GM23338 (cell line): ENCODE measurements around the gene LEMD2. TPM values are rescaled to one million over a fixed set of nuclear protein-coding genes. Genes with fewer than 3 reads are reported as not detected.

Source experiments
- ATAC-seq: fragments of 200-7000 bp; cut with Tn5 transposase; 3 replicates; pipeline ENCODE4 v1.9.1; 2020
- DNase-seq: peaks from one replicate; pipeline ENCODE4 v3.0.0-alpha.2; 2015; ENCODE audit warnings: low spot score
- H2AFZ ChIP-seq: fragments of 200-600 bp; sonication (generic); 2 replicates; pipeline ENCODE4 v1.8.0; 2016; ENCODE audit warnings: antibody characterized with exemption, mild to moderate bottlenecking, moderate library complexity
- H3F3A ChIP-seq: fragments of 200-600 bp; sonication (generic); replicated peaks from 2 replicates; pipeline ENCODE4 v1.8.0; 2017; ENCODE audit warnings: antibody characterized with exemption, mixed run types, low read depth
- H3K27ac ChIP-seq: fragments of 200-600 bp; sonication (generic); 2 replicates; pipeline ENCODE4 v1.6.1; 2016; ENCODE audit warnings: low read depth
- H3K27me3 ChIP-seq: fragments of 200-600 bp; sonication (generic); 2 replicates; pipeline ENCODE4 v1.8.0; 2016; ENCODE audit warnings: mild to moderate bottlenecking, mixed run types, moderate library complexity; ENCODE audit not compliant: insufficient read depth
- H3K36me3 ChIP-seq: fragments of 200-600 bp; sonication (generic); 2 replicates; pipeline ENCODE4 v1.8.0; 2016; ENCODE audit warnings: mild to moderate bottlenecking; ENCODE audit not compliant: insufficient read depth
- H3K4me1 ChIP-seq: fragments of 200-600 bp; sonication (generic); 2 replicates; pipeline ENCODE4 v1.8.0; 2016; ENCODE audit warnings: mild to moderate bottlenecking, moderate library complexity; ENCODE audit not compliant: insufficient read depth
- H3K4me2 ChIP-seq: fragments of 200-600 bp; sonication (generic); 2 replicates; pipeline ENCODE4 v1.7.1; 2017; ENCODE audit warnings: mixed run types
- H3K4me3 ChIP-seq: fragments of 200-600 bp; sonication (generic); 2 replicates; pipeline ENCODE4 v1.6.1; 2016; ENCODE audit warnings: mixed run types
- H3K79me2 ChIP-seq: fragments of 200-600 bp; sonication (generic); replicated peaks from 2 replicates; pipeline ENCODE4 v1.8.0; 2017; ENCODE audit warnings: mild to moderate bottlenecking; ENCODE audit not compliant: insufficient read depth
- H3K9me2 ChIP-seq: fragments of 200-600 bp; sonication (generic); 2 replicates; pipeline ENCODE4 v1.8.0; 2017; ENCODE audit not compliant: insufficient read depth
- H4K20me1 ChIP-seq: fragments of 200-600 bp; sonication (generic); replicated peaks from 2 replicates; pipeline ENCODE4 v1.8.0; 2017; ENCODE audit warnings: mild to moderate bottlenecking; ENCODE audit not compliant: insufficient read depth
- H3K27ac Mint-ChIP-seq: 2 replicates; pipeline ENCODE4 v1.8.0; 2020; ENCODE audit warnings: inconsistent platforms, mild to moderate bottlenecking, moderate library complexity, mixed read lengths
- H3K27me3 Mint-ChIP-seq: 3 replicates; pipeline ENCODE4 v1.8.0; 2022; ENCODE audit warnings: low read depth, mild to moderate bottlenecking, moderate library complexity, mixed read lengths, inconsistent platforms; ENCODE audit not compliant: insufficient read depth, poor library complexity
- H3K36me3 Mint-ChIP-seq: 3 replicates; pipeline ENCODE4 v1.8.0; 2021; ENCODE audit warnings: low read depth, mild to moderate bottlenecking, inconsistent platforms, moderate library complexity, mixed read lengths
- H3K4me1 Mint-ChIP-seq: 3 replicates; pipeline ENCODE4 v1.8.0; 2020; ENCODE audit warnings: mild to moderate bottlenecking, inconsistent platforms, mixed read lengths
- H3K4me3 Mint-ChIP-seq: 3 replicates; pipeline ENCODE4 v1.8.0; 2021; ENCODE audit warnings: moderate library complexity, mild to moderate bottlenecking, inconsistent platforms, mixed read lengths
- H3K9me3 Mint-ChIP-seq: 3 replicates; pipeline ENCODE4 v1.8.0; 2020; ENCODE audit warnings: moderate library complexity, mild to moderate bottlenecking, inconsistent platforms, mixed read lengths
- JUNB ChIP-seq: IDR thresholded peaks from one replicate; pipeline ENCODE4 v1.6.1; 2016; ENCODE audit warnings: antibody characterized with exemption; ENCODE audit not compliant: unreplicated experiment
- STAT1 ChIP-seq: IDR thresholded peaks from one replicate; pipeline ENCODE4 v1.6.1; 2016; ENCODE audit warnings: antibody characterized with exemption; ENCODE audit not compliant: unreplicated experiment
- polyA plus RNA-seq: library from polyadenylated mRNA; unstranded; fragments of >200 nt; fragmentation: Nextera tagmentation; extraction: Ambion mirVana; gene quantifications from 2 replicates; pipeline ENCODE4 v1.2.1, GENCODE V29; 2016
- total RNA-seq: library from RNA; depleted of rRNA; stranded (reverse); fragments of >200 nt; shearing (Covaris generic); gene quantifications from 2 replicates; pipeline ENCODE4 v1.2.3, GENCODE V29; 2014
- TF ChIP-seq, protein P1 (sequence below), 2 experiments: fragments of 200-600 bp in 1 of 2; sonication (generic) in 1 of 2; conservative IDR thresholded peaks; 2 replicates each; pipeline versions ENCODE4 v1.5.1 to v1.6.1; 2016 to 2017; ENCODE audit warnings: antibody characterized with exemption in 2 of 2, low read depth in 2 of 2, mild to moderate bottlenecking in 2 of 2, moderate library complexity in 1 of 2
- TF ChIP-seq, protein P2 (sequence below): IDR thresholded peaks from one replicate; pipeline ENCODE4 v1.6.1; 2018; ENCODE audit warnings: antibody characterized with exemption; ENCODE audit not compliant: unreplicated experiment

Gene LEMD2
- total and polyA plus RNA-seq, 2 experiments from 2014 or later: 28.6 to 64.7 TPM

DNA sequence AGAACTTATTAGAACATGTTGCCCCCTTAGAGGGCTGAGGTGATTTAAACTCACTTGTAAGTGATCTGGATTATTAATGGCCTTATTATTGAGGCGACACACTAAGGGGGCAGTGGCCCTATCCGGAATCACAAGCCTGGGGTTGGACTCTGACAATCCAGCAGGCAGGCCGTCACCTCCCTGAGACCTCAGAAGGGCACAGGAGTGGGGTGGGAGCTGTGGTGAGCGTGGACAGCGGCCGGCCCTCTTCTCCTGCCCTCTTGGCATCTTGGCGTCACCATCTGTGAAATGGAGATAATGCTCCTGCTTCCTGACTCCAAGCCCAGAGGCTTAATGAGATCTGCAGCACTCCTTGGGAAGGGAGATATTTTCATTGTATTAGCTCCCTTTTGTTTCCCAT lies 61.8 kb downstream of the LEMD2 start:
- no peaks in the 10 kb centered on the region for H3K36me3 Mint-ChIP-seq
- no peaks in the 10 kb centered on the region for H3K36me3 ChIP-seq
- H3K4me1 Mint-ChIP-seq: peaks cover 24% of the 10 kb centered on the region
- no peaks in the 10 kb centered on the region for H3K9me2 ChIP-seq
- TF ChIP-seq, protein P1, sequence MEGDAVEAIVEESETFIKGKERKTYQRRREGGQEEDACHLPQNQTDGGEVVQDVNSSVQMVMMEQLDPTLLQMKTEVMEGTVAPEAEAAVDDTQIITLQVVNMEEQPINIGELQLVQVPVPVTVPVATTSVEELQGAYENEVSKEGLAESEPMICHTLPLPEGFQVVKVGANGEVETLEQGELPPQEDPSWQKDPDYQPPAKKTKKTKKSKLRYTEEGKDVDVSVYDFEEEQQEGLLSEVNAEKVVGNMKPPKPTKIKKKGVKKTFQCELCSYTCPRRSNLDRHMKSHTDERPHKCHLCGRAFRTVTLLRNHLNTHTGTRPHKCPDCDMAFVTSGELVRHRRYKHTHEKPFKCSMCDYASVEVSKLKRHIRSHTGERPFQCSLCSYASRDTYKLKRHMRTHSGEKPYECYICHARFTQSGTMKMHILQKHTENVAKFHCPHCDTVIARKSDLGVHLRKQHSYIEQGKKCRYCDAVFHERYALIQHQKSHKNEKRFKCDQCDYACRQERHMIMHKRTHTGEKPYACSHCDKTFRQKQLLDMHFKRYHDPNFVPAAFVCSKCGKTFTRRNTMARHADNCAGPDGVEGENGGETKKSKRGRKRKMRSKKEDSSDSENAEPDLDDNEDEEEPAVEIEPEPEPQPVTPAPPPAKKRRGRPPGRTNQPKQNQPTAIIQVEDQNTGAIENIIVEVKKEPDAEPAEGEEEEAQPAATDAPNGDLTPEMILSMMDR (conservative IDR thresholded peaks at IDR 0.05; ENCODE audit: low read depth in 2 of 2): no peak
- H3K79me2 ChIP-seq: no peaks in the 10 kb centered on the region
- H3K27me3 ChIP-seq: no peaks in the 10 kb centered on the region
- H4K20me1 ChIP-seq: no peaks in the 10 kb centered on the region
- no peaks in the 10 kb centered on the region for H3F3A ChIP-seq
- H3K4me3 ChIP-seq: no peak overlapping the region
- H3K4me3 Mint-ChIP-seq: no peak overlapping the region
- no peak overlapping the region for H3K27ac ChIP-seq
- H3K27ac Mint-ChIP-seq: no peak overlapping the region
- no peak overlapping the region for H2AFZ ChIP-seq
- no peaks in the 10 kb centered on the region for H3K9me3 Mint-ChIP-seq
- no peak for ATAC-seq
- H3K4me1 ChIP-seq: no peaks in the 10 kb centered on the region
- DNase-seq: no peak
- no peak overlapping the region for H3K4me2 ChIP-seq
- H3K27me3 Mint-ChIP-seq: peaks cover 12% of the 10 kb centered on the region

DNA sequence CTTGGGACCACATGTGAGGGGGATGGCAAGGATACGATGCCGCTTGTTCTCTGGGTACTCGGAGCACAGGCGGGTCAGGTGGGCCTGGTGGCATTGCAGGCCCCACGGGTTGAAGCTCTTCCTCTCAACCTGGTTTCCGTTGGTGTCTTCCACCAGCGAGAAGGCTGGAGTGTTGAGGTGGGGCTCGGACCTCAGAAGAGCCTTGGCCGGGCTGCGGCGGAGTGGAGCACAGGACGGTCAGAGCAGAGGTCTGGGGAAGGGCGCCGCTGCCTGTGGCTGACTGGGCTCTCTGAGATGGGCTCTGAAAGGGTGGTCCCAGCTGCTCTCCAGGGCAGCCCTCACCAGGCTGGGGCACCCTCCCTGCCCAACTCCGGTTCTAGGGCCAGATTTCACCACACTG lies 62.2 kb downstream of the LEMD2 start:
- Mint-ChIP-seq H3K27ac (no peak overlapping the region), H3K36me3 (no peaks in the 10 kb centered on the region), H3K4me3 (no peak overlapping the region), H3K9me3 (no peaks in the 10 kb centered on the region), H3K4me1 (peaks cover 24% of the 10 kb centered on the region), H3K27me3 (peaks cover 12% of the 10 kb centered on the region)
- Histone ChIP-seq H3K9me2 (no peaks in the 10 kb centered on the region), H3K27ac (no peak overlapping the region), H3K4me3 (no peak overlapping the region), H3K4me2 (no peak overlapping the region), H3K27me3 (no peaks in the 10 kb centered on the region), H3K36me3 (no peaks in the 10 kb centered on the region), H3K79me2 (no peaks in the 10 kb centered on the region), H3F3A (no peaks in the 10 kb centered on the region), H2AFZ (no peak overlapping the region), H3K4me1 (no peaks in the 10 kb centered on the region), H4K20me1 (no peaks in the 10 kb centered on the region)
- DNase-seq: no peak
- ATAC-seq: no peak
- no peak for TF ChIP-seq STAT1
- TF ChIP-seq, protein P1 (conservative IDR thresholded peaks at IDR 0.05; ENCODE audit: low read depth in 2 of 2): no peak
- TF ChIP-seq, protein P2, sequence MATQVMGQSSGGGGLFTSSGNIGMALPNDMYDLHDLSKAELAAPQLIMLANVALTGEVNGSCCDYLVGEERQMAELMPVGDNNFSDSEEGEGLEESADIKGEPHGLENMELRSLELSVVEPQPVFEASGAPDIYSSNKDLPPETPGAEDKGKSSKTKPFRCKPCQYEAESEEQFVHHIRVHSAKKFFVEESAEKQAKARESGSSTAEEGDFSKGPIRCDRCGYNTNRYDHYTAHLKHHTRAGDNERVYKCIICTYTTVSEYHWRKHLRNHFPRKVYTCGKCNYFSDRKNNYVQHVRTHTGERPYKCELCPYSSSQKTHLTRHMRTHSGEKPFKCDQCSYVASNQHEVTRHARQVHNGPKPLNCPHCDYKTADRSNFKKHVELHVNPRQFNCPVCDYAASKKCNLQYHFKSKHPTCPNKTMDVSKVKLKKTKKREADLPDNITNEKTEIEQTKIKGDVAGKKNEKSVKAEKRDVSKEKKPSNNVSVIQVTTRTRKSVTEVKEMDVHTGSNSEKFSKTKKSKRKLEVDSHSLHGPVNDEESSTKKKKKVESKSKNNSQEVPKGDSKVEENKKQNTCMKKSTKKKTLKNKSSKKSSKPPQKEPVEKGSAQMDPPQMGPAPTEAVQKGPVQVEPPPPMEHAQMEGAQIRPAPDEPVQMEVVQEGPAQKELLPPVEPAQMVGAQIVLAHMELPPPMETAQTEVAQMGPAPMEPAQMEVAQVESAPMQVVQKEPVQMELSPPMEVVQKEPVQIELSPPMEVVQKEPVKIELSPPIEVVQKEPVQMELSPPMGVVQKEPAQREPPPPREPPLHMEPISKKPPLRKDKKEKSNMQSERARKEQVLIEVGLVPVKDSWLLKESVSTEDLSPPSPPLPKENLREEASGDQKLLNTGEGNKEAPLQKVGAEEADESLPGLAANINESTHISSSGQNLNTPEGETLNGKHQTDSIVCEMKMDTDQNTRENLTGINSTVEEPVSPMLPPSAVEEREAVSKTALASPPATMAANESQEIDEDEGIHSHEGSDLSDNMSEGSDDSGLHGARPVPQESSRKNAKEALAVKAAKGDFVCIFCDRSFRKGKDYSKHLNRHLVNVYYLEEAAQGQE: no peak
- no peak for TF ChIP-seq JUNB
